Mucosa of descending colon (tissue), 3 donors: ENCODE measurements around the gene FOXN1. TPM values are rescaled to one million over a fixed set of nuclear protein-coding genes. Genes with fewer than 3 reads are reported as not detected.

ENCODE experiments used
- ATAC-seq: fragments of 200-7000 bp; cut with Tn5 transposase; one replicate; pipeline ENCODE4 v1.9.1; 2020; ENCODE audit warnings: mild to moderate bottlenecking, moderate library complexity
- DNase-seq, 3 donors: peaks; one replicate each; pipeline ENCODE4 v3.0.0-alpha.2; 2020
- H3K36me3 ChIP-seq: fragments of 200-600 bp; one replicate; pipeline ENCODE4 v1.8.0; 2021; ENCODE audit warnings: low read depth, mild to moderate bottlenecking
- H3K4me1 ChIP-seq: fragments of 200-600 bp; one replicate; pipeline ENCODE4 v1.8.0; 2021; ENCODE audit warnings: low read depth, mild to moderate bottlenecking
- H3K4me3 ChIP-seq: fragments of 200-600 bp; one replicate; pipeline ENCODE4 v1.8.0; 2021; ENCODE audit warnings: mild to moderate bottlenecking
- H3K9me3 ChIP-seq: fragments of 200-600 bp; one replicate; pipeline ENCODE4 v1.8.0; 2021; ENCODE audit warnings: mild to moderate bottlenecking
- intact Hi-C, 2 donors: fragments of 100-400 bp; cut with DNase I in 1 of 2; cut with micrococcal nuclease in 1 of 2; formaldehyde crosslinking; loops; one replicate each; pipeline versions ENCODE4 v1.11.0 to v1.11.1; 2022; cut with DNase I, micrococcal nuclease
- total RNA-seq, 3 donors: library from RNA; stranded (reverse); fragmentation: NEBNext Ultra II Directional in 2 of 3; extraction: Animal tissue kit (Norgen Biotek cat#: 25700) in 2 of 3; gene quantifications; one replicate each; pipeline versions ENCODE4 v1.2.1 to v1.2.4, GENCODE V29; 2021 to 2023
- TF ChIP-seq, protein P1 (sequence below): fragments of 200-600 bp; IDR thresholded peaks from one replicate; pipeline ENCODE4 v1.8.0; 2022; ENCODE audit warnings: antibody characterized with exemption, mild to moderate bottlenecking
- donor health status: DM: no; HTN: no; CAD: no; lungs with moderate emphysema.
- donor health status: DM: no; HTN: no; CAD: no.
- donor health status: DM: no; HTN: yes; CAD: no.

FOXN1 gene
- total RNA-seq, 3 donors from 2014 or later, result 0.46 to 0.69 TPM; not detected in 1

GRCh38 chr17:28476076-28476865, 29.9 kb upstream of the FOXN1 start:
- no peak overlapping the region for H3K4me3 ChIP-seq
- TF ChIP-seq, protein P1, sequence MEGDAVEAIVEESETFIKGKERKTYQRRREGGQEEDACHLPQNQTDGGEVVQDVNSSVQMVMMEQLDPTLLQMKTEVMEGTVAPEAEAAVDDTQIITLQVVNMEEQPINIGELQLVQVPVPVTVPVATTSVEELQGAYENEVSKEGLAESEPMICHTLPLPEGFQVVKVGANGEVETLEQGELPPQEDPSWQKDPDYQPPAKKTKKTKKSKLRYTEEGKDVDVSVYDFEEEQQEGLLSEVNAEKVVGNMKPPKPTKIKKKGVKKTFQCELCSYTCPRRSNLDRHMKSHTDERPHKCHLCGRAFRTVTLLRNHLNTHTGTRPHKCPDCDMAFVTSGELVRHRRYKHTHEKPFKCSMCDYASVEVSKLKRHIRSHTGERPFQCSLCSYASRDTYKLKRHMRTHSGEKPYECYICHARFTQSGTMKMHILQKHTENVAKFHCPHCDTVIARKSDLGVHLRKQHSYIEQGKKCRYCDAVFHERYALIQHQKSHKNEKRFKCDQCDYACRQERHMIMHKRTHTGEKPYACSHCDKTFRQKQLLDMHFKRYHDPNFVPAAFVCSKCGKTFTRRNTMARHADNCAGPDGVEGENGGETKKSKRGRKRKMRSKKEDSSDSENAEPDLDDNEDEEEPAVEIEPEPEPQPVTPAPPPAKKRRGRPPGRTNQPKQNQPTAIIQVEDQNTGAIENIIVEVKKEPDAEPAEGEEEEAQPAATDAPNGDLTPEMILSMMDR, result no peak
- H3K36me3 ChIP-seq, result no peaks in the 10 kb centered on the region
- no peaks in the 10 kb centered on the region for H3K9me3 ChIP-seq
- H3K4me1 ChIP-seq, result peaks cover 33% of the 10 kb centered on the region
- intact Hi-C loops, result no loop called here
- DNase-seq, result no peak
- ATAC-seq, result no peak

DNA sequence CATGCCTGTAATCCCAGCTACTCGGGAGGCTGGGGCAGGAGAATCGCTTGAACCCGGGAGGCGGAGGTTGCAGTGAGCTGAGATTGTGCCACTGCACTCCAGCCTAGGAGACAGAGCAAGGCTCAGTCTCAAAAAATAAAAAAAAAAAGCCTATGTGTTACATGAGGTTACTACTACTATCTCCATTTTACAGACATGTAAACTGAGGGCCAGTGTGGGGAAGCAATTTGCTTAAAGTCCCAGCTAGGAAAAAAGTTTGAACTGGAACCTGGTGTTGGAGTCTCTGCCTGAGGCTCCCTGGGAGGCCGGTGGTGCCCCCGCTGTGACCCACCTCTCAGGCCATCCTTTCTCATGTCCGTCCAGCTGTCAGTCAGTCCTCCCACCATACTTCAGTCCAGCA, 28.2 kb upstream of the FOXN1 start:
- no peak for ATAC-seq
- no peaks in the 10 kb centered on the region for H3K36me3 ChIP-seq
- no peak for DNase-seq
- peaks cover 32% of the 10 kb centered on the region for H3K4me1 ChIP-seq
- H3K4me3 ChIP-seq, result no peak overlapping the region
- TF ChIP-seq, protein P1, result no peak
- no peaks in the 10 kb centered on the region for H3K9me3 ChIP-seq
- intact Hi-C loops, result no loop called here

GRCh38 chr17:28478712-28479615, 27.2 kb upstream of the FOXN1 start:
- intact Hi-C loops, result no loop called here
- TF ChIP-seq, protein P1, result no peak
- DNase-seq (no peak), ATAC-seq (no peak)
- no peak overlapping the region for H3K4me3 ChIP-seq
- H3K4me1 ChIP-seq, result peaks cover 31% of the 10 kb centered on the region
- no peaks in the 10 kb centered on the region for H3K36me3 ChIP-seq
- H3K9me3 ChIP-seq, result no peaks in the 10 kb centered on the region

DNA sequence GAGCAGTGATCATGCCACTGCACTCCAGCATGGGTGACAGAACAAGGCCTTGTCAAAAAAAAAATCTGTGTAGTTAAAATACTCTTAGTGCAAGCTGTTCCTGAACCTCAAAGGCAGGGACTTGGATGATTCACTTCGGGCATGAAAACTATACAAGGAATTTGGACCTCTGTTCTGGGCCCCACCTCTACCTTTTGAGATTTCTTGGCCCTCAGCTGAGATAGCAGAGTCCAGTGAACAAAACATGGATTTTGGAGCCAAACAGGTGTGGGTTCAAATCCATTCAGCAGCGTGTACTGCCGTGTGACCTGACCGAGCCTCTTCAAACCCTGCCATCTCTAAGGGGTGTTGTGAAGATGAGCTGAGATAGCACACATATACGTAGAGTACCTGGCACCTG, 25.9 kb upstream of the FOXN1 start:
- H3K36me3 ChIP-seq, result no peaks in the 10 kb centered on the region
- H3K9me3 ChIP-seq, result no peaks in the 10 kb centered on the region
- TF ChIP-seq, protein P1, result no peak
- H3K4me3 ChIP-seq, result no peak overlapping the region
- peaks cover 20% of the 10 kb centered on the region for H3K4me1 ChIP-seq
- intact Hi-C loops, result no loop called here
- peak; percentile 11 for ATAC-seq
- DNase-seq, result no peak

- ATAC-seq, result no peak
- TF ChIP-seq, protein P1, result no peak
- no peaks in the 10 kb centered on the region for H3K36me3 ChIP-seq
- H3K4me3 ChIP-seq, result no peak overlapping the region
- peaks cover 15% of the 10 kb centered on the region for H3K4me1 ChIP-seq
- H3K9me3 ChIP-seq, result no peaks in the 10 kb centered on the region
- intact Hi-C loops, result no loop called here
- DNase-seq, result no peak
Observed at GRCh38 chr17:28480799-28481571, 25.2 kb upstream of the FOXN1 start.
